Gastrocnemius medialis (tissue), 4 donors: ENCODE results near the gene HSPA6.
"Not testable (repeated sequence)": the region's sequence is repeated elsewhere in the genome, so short reads cannot be mapped to it uniquely, and the experiment has no call there.

Source experiments
- CTCF ChIP-seq, 5 experiments: fragments of 450-650 bp in 3 of 5; fragments of 200-600 bp in 2 of 5; sonication (generic) in 2 of 5; IDR thresholded peaks in 4 of 5; conservative IDR thresholded peaks in 1 of 5; 1 replicate in 4 of 5; 2 replicates in 1 of 5; pipeline ENCODE4 v1.5.1; 2016 to 2019; ENCODE audit warnings: antibody characterized with exemption in 5 of 5, mild to moderate bottlenecking in 3 of 5, moderate library complexity in 3 of 5
- POLR2A ChIP-seq, 2 donors: fragments of 450-650 bp; IDR thresholded peaks; one replicate each; pipeline ENCODE4 v1.6.1; 2017; ENCODE audit warnings: antibody characterized with exemption in 2 of 2, mild to moderate bottlenecking in 2 of 2, moderate library complexity in 2 of 2

GRCh38 chr1:161537068-161537669 is 12.8 kb downstream of the HSPA6 start:
- not testable (repeated sequence) for TF ChIP-seq CTCF (IDR thresholded peaks at IDR 0.05 in 4 of 5, conservative IDR thresholded peaks at IDR 0.05 in 1 of 5); POLR2A (IDR thresholded peaks at IDR 0.05)
